ENCODE measurements around the gene HSF4.

Gene HSF4

DNA sequence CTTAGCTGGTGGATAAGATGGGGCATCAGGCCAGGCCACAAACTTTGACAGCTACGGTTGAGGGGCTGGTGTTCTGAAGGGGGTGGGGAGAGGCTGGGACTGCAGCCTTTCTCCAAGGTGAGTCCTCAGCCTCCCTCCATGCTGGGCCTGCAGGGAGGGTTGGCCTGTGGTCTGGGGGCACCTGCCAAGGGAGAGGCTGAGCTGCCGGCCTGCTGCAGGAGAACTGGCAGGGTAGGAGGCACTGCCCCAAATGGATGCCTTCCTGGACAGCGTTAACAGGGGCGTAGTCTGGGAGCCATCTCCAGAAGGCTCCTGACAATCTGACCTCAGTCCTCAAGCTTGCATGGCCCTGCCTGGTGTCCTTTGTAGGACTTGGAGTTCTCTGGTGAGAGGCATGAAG is 39.5 kb downstream of the HSF4 start:
- DNase-seq, result no peak

DNA sequence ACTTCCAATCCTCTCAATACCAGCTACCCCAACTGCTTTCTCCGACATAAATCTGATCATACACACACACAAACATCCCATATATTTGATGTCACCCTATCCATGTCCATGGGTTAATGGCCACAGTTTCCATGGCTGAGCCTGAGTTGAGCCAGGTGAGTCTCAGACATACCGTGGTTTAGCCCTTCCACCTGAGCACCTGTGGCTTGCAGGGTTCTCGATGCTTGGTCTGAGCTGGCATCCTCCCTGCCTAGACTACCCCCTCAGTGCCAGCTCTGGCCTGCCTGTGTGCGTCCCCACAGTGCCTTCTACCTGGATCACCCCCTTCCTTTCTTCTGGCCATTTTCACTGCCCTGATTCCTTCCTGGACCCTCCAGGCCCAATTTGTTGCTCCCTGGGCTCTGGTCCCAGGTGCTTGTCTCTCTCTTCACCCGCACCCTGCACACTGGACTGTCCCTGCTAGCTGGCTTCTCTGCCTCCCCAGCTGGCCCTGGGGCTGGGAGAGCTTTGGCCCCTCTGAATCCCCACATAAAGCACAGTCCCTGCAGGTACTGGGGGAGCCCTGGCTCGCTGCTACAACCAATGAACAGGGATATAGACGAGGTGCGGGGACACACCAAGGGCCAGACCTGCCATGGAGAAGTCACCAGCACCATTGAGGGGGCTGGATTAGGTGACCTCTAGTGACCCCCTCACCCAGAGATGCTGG is 41.7 kb downstream of the HSF4 start:
- no peak for DNase-seq

DNA sequence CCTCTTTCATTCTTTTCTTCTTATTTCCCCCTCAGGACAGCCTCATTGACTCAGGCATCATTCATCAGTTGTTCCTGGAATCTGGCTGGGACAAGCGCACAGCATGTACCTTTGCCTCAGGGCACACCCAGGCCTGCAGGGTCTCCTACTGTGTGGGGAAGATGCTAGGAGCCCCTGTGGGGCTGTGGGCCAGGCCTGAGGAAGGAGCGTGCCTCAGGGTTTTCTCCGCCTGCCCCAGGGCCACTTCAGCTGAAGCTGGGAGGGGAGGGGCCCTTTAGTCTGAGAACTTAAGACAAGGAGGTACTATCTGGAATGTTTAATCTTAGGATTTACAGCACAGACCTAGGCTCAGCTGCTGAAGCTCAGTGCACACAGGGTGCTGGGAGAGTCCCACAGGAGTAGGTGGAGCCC is 42.3 kb downstream of the HSF4 start:
- no peak for DNase-seq

DNA sequence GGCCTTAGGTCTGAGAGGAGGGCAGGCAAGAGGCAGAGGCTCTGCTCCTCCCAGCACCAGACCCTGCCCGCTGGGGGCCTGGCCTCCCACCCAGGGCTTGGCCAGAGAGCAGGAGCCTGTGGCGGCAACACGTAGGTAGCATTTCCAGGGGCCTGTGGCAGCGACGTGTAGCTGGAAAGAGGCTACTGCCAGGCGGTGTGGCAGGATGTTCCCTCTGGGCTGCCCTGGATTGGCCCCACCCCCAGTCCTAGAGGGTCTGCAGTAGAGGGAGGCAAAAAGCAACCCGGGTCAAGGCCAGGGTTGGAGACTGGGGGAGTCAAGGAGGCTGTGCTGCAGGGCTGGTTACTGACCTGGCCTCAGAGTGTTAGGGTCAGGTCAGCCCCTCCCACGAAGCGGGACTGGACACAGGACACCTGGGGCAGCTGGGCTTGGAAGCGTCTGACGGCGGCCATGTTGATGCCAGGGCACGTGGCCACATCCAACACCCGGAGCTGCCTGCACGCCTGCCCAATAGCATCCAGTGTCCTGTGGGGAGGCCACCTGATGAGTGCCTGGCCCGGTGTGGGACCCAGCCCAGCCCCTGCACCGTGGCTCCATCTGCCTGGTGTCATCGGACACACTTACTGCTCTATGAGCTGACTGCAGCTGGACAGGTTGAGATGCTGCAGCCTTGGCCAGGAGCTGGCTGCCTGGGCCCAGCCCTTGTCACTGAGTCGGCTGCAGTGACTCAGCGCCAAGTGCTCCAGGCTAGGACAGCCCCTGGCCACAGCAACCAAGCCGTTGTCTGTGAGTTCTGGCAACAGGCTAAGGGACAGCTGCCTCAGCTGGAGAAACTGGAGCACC is 42.9 kb downstream of the HSF4 start:
- no peak for DNase-seq

DNA sequence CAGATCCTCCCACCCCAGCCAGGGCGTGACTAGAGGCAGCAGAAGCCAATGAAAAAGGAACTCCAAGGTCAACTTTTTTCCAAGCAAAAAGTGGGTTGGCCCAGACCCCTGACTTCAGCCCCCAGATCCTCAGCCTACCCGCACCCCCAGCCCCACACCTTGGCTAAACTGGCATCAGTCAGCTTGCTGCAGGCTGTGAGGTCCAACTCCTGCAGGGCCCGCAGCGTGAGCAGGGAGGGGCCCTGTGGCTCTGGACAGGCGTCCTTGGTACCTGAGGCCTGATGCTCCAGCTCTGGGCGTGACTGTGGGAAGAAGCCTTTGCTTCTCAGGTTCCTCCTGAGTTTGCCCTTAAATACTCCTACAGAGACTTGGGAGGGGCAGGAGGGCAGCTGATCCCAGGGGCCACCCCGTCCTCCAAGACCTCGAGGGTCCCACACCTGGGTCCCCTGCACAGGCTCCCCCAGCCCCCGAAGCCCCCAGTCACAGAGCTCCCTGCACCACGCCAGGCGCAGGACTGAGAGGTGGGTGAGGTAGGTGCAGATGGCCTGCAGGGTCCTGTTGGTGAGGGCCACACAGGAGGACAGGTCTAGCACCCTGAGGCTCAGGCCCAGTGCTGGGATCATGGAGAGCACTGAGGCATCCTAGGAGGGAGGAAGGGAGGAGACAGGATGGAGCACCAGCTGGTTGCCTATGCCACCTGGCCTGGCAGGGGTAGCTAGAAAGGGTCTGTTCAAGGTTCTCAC is 43.8 kb downstream of the HSF4 start:
- no peak for DNase-seq

DNA sequence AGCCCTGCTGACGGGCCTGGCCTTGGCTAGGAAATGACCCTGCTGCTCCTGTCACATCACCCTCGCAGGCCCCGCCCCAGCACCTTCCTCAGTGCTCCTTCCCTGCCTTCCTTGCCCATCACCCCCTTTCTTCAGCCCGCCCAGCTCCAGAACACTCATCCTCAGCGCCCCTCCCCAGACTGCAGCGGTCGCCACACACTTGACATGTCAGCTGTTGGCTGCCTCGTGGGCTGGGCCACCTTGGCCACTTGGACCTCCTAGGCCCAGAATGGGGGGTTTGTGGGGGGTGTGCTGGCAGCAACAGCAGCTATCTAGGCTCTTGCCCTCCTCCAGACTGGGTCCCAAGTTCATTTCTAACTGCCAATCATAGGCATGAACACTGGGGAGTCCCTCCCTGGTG is 45.0 kb downstream of the HSF4 start:
- DNase-seq, result no peak

DNA sequence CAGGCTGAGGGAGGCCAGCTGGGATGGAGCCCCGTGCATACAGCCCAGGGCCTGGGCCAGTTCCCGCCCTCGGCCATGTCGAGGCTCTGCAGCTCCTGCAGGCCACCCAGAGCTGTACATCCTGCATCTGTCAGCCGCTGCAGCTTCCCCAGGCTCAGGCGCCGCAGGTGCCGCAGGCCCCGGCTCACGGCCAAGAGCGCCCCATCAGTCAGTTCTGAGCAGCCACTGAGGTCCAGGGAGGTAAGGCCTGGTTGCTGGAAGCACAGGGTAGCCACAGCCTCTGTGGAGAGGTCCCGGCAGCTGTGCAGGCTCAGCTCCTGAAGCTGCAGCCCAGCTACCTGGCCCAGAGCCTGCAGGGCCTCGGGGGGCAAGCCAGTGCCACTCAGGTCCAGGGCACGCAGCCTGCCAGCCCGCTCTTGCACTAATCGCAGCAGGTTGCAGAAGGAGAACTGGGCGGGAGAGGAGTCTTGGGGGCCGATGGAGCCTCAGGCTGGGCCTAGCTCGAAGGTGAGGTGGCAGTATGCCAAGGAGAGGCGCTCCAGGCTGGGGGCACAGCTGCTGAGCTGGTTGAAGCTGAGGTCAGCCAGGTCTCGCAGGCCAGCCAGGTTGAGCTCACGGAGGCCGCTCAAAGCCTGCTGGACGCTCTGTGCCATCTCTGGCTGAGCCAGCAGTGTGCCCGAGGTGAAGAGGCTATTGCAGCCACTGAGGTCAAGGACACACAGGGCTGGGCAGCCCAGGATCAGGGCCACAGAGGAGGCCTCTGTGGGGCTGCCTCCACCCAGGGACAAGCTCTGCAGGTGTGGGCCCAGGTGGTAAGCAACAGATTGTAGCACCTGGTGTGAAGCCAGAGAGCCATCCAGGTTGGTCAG is 45.8 kb downstream of the HSF4 start:
- DNase-seq, result no peak

DNA sequence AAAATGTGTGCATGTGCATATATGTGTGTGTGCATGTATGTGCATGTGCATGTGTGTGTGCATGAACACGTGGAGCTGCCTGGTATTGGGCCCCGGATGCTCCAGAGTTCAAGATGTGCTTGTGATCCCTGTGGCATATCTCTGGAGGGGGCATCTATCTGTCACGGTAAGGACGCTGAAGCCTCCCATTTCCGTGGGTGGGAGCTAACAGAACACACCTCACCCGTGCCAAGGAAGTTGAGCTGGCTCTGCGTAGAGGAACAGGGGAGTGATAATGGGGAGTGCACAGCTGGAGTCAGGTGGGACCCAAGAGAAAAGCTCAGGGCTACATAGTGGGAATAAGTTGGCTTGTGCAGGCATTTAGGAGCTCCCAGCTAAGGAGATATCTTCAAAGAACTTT is 47.1 kb downstream of the HSF4 start:
- no peak for DNase-seq

DNA sequence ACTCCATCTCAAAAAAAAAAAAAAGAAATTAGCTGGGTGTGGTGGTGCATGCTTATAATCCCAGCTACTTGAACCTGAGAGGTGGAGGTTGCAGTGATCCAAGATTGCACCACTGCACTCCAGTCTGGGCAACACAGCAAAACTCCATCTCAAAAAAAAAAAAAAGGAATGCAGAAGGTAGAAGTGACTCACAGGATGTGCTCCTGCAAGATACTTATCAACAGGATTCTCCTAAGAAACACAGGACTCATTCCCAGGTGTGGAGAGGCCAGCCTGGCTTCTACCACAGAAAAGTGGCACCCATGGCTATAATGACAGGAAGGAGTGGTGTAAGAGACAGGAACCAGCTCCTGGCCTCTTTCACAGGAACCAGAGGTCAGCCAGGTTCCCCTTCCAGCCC is 48.2 kb downstream of the HSF4 start:
- DNase-seq, result no peak

DNA sequence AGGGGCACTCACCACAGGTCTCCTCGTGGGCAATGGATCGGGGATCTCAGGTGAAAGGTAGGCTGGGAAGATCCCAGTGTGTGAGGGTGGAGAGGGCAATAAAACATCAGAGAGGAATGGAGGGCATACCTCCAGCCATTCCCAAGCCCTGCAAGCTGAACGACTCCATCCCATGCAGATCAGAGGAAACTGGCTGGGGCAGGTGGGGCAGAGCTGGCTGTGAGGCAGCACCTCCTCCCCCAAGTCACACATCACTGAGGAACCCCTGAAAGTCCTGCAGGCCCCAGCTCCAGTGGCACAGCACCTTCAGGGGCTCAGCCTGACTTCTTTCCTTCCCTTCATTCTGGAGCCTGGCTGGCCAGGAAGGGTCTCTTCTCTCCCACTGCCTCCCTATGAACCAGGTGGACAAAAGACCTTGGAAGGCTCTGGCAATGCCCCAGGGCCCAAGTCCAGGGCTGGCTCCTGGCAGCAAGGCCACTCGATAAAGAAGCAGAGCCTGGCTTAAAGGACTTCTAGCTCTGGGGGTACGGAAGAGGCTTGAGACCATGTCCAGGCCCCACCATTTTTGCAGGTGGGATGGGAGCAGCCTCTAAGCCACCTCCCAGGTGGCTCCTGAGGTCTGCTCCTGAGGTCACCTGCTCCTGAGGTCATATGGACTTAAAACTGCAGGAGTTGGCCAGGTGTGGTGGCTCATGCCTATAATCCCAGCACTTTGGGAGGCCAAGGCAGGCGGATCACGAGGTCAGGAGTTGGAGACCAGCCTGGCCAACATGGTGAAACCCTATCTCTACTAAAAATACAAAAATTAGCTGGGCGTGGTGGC is 48.9 kb downstream of the HSF4 start:
- DNase-seq, result no peak

DNA sequence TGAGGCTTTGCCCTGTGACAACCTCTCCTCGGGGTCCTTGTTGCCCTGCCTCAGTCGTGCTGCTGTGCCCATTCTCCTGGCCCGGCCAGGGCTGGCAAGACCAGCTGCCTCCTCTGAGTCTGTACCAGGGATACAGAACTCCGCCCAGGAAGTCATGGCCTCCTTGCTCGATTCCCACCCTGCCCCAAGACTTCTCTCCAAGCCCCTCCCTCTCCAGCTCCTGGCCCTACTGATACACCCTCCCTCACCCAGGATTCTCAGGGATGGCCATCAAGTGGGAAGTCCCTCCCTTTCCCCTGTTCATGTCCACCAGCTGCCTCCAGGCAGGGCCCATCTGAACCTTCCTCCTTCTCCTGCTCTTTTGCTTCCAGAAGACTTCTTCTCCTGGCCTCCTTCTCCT is 51.2 kb downstream of the HSF4 start:
- no peak for DNase-seq

DNA sequence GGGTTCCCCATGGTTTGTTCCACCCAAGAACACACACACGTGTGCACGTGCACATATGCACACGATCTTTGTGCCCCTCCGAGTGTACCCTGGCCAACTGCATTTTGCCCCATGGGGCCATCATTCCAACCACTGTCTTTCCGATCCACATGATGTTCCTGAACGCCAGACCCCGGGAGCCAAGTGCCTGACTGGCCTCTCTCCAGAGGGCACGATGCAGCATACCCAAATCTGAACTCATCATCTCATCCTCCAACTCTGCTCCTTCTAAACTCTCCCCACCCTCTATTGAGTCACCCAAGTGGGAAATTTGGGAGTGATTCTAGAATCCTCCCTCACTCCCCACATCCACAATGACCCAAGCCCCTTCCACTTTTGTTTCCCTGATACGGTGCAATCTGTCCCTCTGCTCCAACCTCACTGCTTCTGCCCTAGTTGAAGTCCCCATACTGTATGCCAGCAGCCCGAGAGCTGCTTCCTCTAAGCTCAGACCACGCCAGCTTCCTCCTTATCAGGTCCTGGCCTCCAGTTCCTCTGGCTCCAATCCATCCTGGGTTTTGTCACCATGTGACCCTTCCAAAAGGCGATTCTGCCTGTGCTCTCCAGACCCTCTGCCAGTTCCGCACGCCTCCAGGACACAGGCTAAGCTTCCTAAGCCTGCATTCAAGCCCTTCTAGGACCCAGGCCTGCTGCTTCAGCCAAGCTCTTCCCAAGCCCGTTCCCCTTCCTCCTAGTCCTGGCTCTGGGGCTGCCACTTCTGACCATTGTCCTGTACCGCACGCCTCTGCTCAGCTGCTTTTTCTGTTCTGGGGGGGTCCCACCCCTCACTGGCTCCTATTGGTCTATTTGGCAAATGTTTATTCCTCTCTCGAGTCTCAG is 52.3 kb downstream of the HSF4 start:
- no peak for DNase-seq

Measured in stimulated activated naive CD4-positive, alpha-beta T cell (primary cell).